HepG2 (cell line): ENCODE results near the gene TEAD4. TPM values are rescaled to one million over a fixed set of nuclear protein-coding genes. Genes with fewer than 3 reads are reported as not detected.
A peak's percentile ranks its signal among the peaks of the same experiment; 100 is the strongest.

Source experiments
- CTCF ChIP-seq: sonication (generic); formaldehyde crosslinking; IDR thresholded peaks from 2 replicates; pipeline ENCODE4 v1.5.0; 2020; ENCODE audit warnings: mild to moderate bottlenecking, missing genetic modification reagents, moderate library complexity
- HCFC1 ChIP-seq: fragments of 150-350 bp; IDR thresholded peaks from 2 replicates; pipeline ENCODE4 v1.6.1; 2014; ENCODE audit warnings: low read depth, low read length
- HMG20A ChIP-seq: IDR thresholded peaks from 2 replicates; pipeline ENCODE4 v1.6.1; 2016; ENCODE audit warnings: borderline replicate concordance
- HNF1B ChIP-seq: sonication (generic); formaldehyde crosslinking; IDR thresholded peaks from 2 replicates; pipeline ENCODE4 v1.5.1; 2020; ENCODE audit warnings: mild to moderate bottlenecking, moderate library complexity, missing genetic modification reagents
- KDM3A ChIP-seq: IDR thresholded peaks from 2 replicates; pipeline ENCODE4 v1.6.1; 2018; ENCODE audit warnings: low read depth, missing compliant biosample characterization
- MAFG ChIP-seq: sonication (generic); formaldehyde crosslinking; IDR thresholded peaks from 2 replicates; pipeline ENCODE4 v1.5.1; 2020; ENCODE audit warnings: mild to moderate bottlenecking, missing genetic modification reagents
- MIXL1 ChIP-seq: IDR thresholded peaks from 2 replicates; pipeline ENCODE4 v1.6.1; 2016
- SAP130 ChIP-seq: IDR thresholded peaks from 2 replicates; pipeline ENCODE4 v1.6.1; 2016; ENCODE audit warnings: low read depth
- SKI ChIP-seq: fragments of 450-650 bp; IDR thresholded peaks from one replicate; pipeline ENCODE4 v1.6.1; 2018; ENCODE audit warnings: mild to moderate bottlenecking; ENCODE audit not compliant: partially characterized antibody
- STAG1 ChIP-seq: sonication (generic); formaldehyde crosslinking; IDR thresholded peaks from 2 replicates; pipeline ENCODE4 v1.4.0; 2020; ENCODE audit warnings: missing genetic modification reagents
- U2AF1 ChIP-seq: fragments of 200-400 bp; formaldehyde crosslinking; optimal IDR thresholded peaks from 2 replicates; pipeline ENCODE3; 2017; ENCODE audit warnings: mild to moderate bottlenecking, low read depth, low read length
- XRCC5 ChIP-seq: fragments of 200-400 bp; formaldehyde crosslinking; optimal IDR thresholded peaks from 2 replicates; pipeline ENCODE3; 2017; ENCODE audit warnings: mild to moderate bottlenecking, low read length
- ZNF143 ChIP-seq: sonication (generic); formaldehyde crosslinking; IDR thresholded peaks from 2 replicates; pipeline ENCODE4 v1.4.0; 2020; ENCODE audit warnings: missing genetic modification reagents
- ZNF746 ChIP-seq: sonication (generic); formaldehyde crosslinking; IDR thresholded peaks from 2 replicates; pipeline ENCODE4 v1.8.0; 2022; ENCODE audit warnings: mild to moderate bottlenecking, missing genetic modification reagents
- polyA plus RNA-seq, 8 experiments: library from polyadenylated mRNA; depleted of rRNA in 3 of 8; stranded (reverse) in 7 of 8; unstranded in 1 of 8; fragments of >200 nt; fragmentation: Illumina TruSeq in 4 of 8; extraction: Trizol in 4 of 8; gene quantifications; 2 replicates each; pipeline versions ENCODE4 v1.2.1 to v1.2.3, GENCODE V29; 2011 to 2016; ENCODE audit warnings: low read depth in 4 of 8, missing spikeins in 1 of 8, mixed read lengths in 1 of 8; ENCODE audit not compliant: insufficient read depth in 1 of 8
- total RNA-seq, 5 experiments: library from RNA; depleted of rRNA; stranded (reverse); fragments of >200 nt; fragmentation: Illumina TruSeq; extraction: Trizol; gene quantifications; 2 replicates each; pipeline ENCODE4 v1.2.3, GENCODE V29; 2016; ENCODE audit warnings: low read depth in 1 of 5

Gene TEAD4
- total and polyA plus RNA-seq, 2 of the 13 experiments (the other 11 are each of a cell fraction or from before 2014, with no cell fraction given), result 45.0 to 69.4 TPM

- no peak for TF ChIP-seq MAFG (CRISPR knock-in tag)
- TF ChIP-seq STAG1 (CRISPR knock-in tag), result peak; percentile 68
- no peak for TF ChIP-seq SKI
- TF ChIP-seq CTCF (CRISPR knock-in tag), result peak; percentile 79
- TF ChIP-seq SAP130, result 0 out of 2 replicates have a peak, but pooled peaks have one; percentile 21
- no peak for TF ChIP-seq HMG20A (CRISPR knock-in tag)
- TF ChIP-seq HCFC1, result no peak
- TF ChIP-seq HNF1B (CRISPR knock-in tag), result 0 out of 2 replicates have a peak, but pooled peaks have one; percentile 39
- TF ChIP-seq ZNF746, result peak; percentile 76; the same call in 1 of the 2 replicates
- TF ChIP-seq U2AF1, result no peak
- TF ChIP-seq XRCC5, result peak; percentile 27
- TF ChIP-seq MIXL1 (CRISPR knock-in tag), result 0 out of 2 replicates have a peak, but pooled peaks have one; percentile 22
- TF ChIP-seq ZNF143 (CRISPR knock-in tag), result no peak
- TF ChIP-seq KDM3A (CRISPR knock-in tag), result no peak
These were observed 82.5 kb downstream of the TEAD4 start (continued) for GRCh38 chr12:3041558-3042164.
